Epithelial cell of proximal tubule (primary cell): ENCODE data around the gene HEATR5B. TPM values are rescaled to one million over a fixed set of nuclear protein-coding genes. Genes with fewer than 3 reads are reported as not detected.

Experiments used
- DNase-seq: peaks from one replicate; pipeline ENCODE4 v3.0.0-alpha.2; 2011; ENCODE audit warnings: low read depth
- H3K4me3 ChIP-seq: 2 replicates; pipeline ENCODE4 v1.5.1; 2011; ENCODE audit warnings: low read depth, mild to moderate bottlenecking, low read length
- CTCF ChIP-seq: conservative IDR thresholded peaks from 2 replicates; pipeline ENCODE4 v1.5.1; 2012; ENCODE audit warnings: low read depth, mild to moderate bottlenecking, low read length
- total RNA-seq: library from RNA; depleted of rRNA; stranded (reverse); fragments of >200 nt; gene quantifications from 2 replicates; pipeline ENCODE4 v1.2.3, GENCODE V29; 2015

The HEATR5B gene
- total RNA-seq, 1 donor from 2014 or later = 12.2 TPM

DNA sequence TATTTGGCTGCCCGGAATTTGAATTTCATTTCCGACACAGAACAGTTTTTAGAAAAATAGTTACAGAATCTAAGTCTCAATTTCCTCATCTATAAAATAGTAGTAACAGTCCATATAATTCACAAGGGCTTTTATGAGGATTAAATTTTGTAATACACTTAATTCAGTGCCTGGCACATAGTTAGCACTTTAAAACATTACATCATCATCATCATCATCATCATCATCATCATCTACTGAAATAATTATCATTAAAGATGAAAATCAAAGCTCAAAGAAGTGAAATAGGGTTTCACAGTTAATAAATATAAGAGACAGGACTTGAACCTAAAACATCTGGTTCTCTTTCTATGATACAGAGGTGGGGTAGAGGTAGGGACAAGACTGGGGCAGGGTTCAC, 13.2 kb downstream of the HEATR5B start:
- TF ChIP-seq CTCF = no peak
- H3K4me3 ChIP-seq = no peak overlapping the region
- DNase-seq = no peak

DNA sequence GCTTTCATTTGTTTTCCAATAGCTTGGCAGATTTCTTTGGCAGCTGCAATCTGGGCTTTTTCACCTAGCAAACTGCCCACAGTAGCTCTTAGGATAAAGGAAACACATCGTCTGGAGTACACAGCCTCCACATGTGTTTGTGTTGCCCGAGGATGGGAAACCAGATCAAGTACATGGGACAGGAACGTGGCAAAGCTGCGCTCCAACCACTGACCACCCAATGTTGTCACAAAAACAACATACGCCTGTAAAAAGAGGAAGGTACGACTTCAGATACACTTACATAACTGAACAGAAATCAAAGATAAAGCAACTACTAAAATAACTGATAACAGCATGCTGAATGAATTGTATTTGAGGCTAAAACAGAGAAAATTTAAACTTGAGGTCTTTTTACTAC, 15.5 kb downstream of the HEATR5B start:
- no peak for DNase-seq
- H3K4me3 ChIP-seq = no peak overlapping the region
- no peak for TF ChIP-seq CTCF

DNA sequence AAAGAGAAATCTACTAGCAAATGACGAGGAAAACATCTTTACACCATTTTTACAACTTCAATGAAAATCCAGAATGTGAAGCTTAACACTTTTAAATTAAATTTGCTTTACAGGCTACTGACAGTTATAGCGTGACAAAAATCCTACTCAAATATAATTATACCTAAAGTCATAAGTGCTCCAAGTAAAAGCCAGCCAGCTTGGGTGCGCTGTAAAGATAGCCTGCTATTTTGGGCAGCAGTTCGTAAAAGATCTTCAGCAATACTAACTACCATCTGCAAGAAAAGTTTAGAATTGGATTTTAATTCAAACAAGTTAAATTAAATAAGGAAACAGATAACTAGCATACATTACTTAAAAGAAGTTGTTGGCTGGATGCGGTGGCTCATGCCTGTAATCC, 22.4 kb downstream of the HEATR5B start:
- DNase-seq = no peak
- no peak for TF ChIP-seq CTCF
- no peak overlapping the region for H3K4me3 ChIP-seq

DNA sequence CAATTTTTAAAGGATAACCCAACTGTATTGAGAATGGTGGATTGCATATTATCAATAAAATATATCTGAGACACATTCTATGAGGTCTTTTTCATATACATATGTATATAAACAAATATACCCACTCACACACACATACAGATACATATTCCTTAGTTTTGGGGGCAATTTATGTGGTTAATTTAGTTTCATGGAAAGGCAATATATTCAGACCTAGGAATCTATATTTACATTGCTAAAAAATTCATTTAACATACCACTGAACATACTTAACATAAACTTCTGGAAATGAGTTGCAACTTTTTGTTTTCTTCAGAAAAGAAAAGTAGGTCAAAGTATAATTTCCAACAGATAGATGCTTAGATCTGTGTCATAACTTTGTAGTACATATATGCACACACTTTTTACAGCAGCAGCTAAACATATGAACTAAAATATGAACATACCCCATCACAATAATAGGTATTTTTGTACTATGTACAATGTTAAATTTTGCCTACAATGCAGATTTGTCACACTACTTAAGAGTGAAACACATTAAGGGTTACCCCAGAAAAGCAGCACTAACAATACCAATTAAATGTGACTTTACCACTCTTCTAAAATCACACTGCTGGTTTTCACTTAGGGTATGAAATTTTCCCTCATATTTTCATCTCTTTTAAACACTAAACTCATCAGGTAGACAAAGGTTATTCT, 23.0 kb downstream of the HEATR5B start:
- no peak overlapping the region for H3K4me3 ChIP-seq
- no peak for DNase-seq
- no peak for TF ChIP-seq CTCF

DNA sequence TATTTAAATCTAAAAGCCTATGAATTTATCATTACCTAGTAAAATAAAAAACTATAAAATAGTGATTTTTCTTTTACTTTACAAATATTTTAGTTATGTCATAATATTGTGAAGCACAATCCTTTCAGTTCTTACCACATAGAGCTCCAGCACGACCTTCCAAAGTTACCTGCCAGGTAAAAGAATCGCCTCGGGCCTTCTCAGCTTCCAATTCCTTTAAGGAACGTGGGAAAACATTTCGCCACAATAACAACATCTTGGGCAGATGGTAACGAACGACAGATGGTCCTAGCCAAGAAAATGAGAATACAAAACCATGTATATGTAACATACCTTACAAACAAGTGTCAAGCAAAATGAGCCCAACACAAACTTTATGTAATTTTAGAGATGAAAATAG, 23.7 kb downstream of the HEATR5B start:
- TF ChIP-seq CTCF = no peak
- no peak overlapping the region for H3K4me3 ChIP-seq
- no peak for DNase-seq

DNA sequence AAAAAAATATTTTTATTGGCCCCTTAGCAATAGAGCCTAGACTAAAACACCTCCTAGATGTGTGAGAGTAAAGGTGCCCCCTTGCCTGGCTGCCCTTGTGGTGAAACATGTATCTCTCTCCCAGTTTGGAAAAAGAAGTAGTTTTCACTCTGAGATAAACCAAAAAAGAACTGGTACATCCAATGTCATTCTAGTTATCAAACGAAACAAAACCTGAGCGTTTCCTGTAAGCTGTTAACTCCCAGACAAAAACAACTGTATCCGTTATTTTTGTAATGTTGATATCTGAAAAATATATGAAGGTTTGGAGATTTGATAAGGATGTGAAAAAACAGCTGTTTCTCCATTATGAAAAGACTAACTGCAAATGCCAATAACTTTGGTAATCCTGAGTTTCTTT, 24.3 kb downstream of the HEATR5B start:
- no peak for TF ChIP-seq CTCF
- DNase-seq = no peak
- no peak overlapping the region for H3K4me3 ChIP-seq
